GM21390 (cell line): ENCODE results near the gene KISS1.

Experiments used
- ATAC-seq: cut with Tn5 transposase; IDR thresholded peaks from one replicate; pipeline ENCODE4 v1.9.1; 2021; ENCODE audit not compliant: unreplicated experiment

KISS1 gene

GRCh38 chr1:204141131-204141530 is 55.2 kb downstream of the KISS1 start:
- no peak for ATAC-seq
